ENCODE results near the gene OR6A2.

DNA sequence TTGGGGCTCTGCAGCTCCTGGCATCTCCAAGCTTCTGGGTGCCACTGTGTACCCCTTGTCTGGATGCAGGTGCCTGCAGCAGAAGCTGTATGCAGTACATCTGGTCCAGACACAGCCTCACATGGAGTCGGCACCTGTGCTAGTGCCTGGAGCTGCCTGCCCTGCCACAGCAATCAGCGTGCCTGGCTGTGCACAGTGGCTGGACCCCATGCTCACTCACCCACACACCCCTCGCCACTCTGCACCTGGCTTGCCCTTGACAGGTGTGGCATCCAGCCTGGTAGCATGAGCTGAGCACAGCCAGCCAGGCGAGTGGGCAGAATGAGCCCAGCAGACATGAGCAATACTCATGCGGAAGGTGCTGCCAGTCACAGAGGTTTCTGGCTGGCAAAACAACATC, 19.5 kb upstream of the OR6A2 start:
- TF ChIP-seq ZFP3 (CRISPR knock-in tag; IDR thresholded peaks at IDR 0.05) (no peak), PPARA (CRISPR knock-in tag; IDR thresholded peaks at IDR 0.05; ENCODE audit: borderline replicate concordance) (no peak), ZNF70 (CRISPR knock-in tag; IDR thresholded peaks at IDR 0.05) (no peak), GLIS3 (CRISPR knock-in tag; IDR thresholded peaks at IDR 0.05) (no peak), ARNTL (CRISPR knock-in tag; IDR thresholded peaks at IDR 0.05; ENCODE audit: borderline replicate concordance, low read depth) (no peak), CREB5 (CRISPR knock-in tag; IDR thresholded peaks at IDR 0.05; ENCODE audit: low read depth) (no peak), POU6F1 (CRISPR knock-in tag; IDR thresholded peaks at IDR 0.05; ENCODE audit: borderline replicate concordance, low read depth) (no peak), SNAI2 (CRISPR knock-in tag; IDR thresholded peaks at IDR 0.05) (no peak), CSRNP3 (CRISPR knock-in tag; IDR thresholded peaks at IDR 0.05) (no peak), OSR1 (CRISPR knock-in tag; IDR thresholded peaks at IDR 0.05) (no peak)
- TF ChIP-seq, protein P1, sequence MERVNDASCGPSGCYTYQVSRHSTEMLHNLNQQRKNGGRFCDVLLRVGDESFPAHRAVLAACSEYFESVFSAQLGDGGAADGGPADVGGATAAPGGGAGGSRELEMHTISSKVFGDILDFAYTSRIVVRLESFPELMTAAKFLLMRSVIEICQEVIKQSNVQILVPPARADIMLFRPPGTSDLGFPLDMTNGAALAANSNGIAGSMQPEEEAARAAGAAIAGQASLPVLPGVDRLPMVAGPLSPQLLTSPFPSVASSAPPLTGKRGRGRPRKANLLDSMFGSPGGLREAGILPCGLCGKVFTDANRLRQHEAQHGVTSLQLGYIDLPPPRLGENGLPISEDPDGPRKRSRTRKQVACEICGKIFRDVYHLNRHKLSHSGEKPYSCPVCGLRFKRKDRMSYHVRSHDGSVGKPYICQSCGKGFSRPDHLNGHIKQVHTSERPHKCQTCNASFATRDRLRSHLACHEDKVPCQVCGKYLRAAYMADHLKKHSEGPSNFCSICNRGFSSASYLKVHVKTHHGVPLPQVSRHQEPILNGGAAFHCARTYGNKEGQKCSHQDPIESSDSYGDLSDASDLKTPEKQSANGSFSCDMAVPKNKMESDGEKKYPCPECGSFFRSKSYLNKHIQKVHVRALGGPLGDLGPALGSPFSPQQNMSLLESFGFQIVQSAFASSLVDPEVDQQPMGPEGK (CRISPR knock-in tag; IDR thresholded peaks at IDR 0.05; ENCODE audit: borderline replicate concordance), result no peak

All from SK-N-SH treated with all-trans-retinoic acid at 6 μM for 48 hours (cell line).